ENCODE measurements around the gene TAGAP. TPM values are rescaled to one million over a fixed set of nuclear protein-coding genes. Genes with fewer than 3 reads are reported as not detected.

Gene TAGAP
- total and polyA plus RNA-seq, 9 of the 15 experiments (the other 6 are each of a cell fraction or from before 2014, with no cell fraction given) = 0.07 TPM; not detected in 8

GRCh38 chr6:159031846-159032245 is 12.9 kb downstream of the TAGAP start:
- FAIRE-seq (no peak), DNase-seq (ENCODE audit: extremely low read depth in 1 of 4, low spot score in 3 of 4) (no peak), ATAC-seq (no peak)
- H3K9ac ChIP-seq (ENCODE audit: insufficient read depth in 1 of 2, low read depth in 2 of 2, low read length in 2 of 2) = no peak overlapping the region
- 0% methylated on average over 5 of the region's 5 CpGs for WGBS (ENCODE audit: insufficient coverage, low coverage, missing lambda C conversion rate)
- no peak overlapping the region for H3K4me2 ChIP-seq (ENCODE audit: insufficient read depth, low read length)
- intact Hi-C loops (cut with micrococcal nuclease) = no loop called here
- no peaks in the 10 kb centered on the region for H3K9me1 ChIP-seq (ENCODE audit: control insufficient read depth, insufficient read depth, low read length)
- no peak overlapping the region for H3K27ac ChIP-seq (ENCODE audit: extremely low read depth, low read depth, low read length)
- CTCF ChIA-PET (ENCODE audit: low intra/inter-chr PET ratio) = no interaction called here
- in situ Hi-C loops (cut with MboI) = no loop called here
- H2AFZ ChIP-seq (ENCODE audit: low read depth, low read length) = no peak overlapping the region
- no peaks in the 10 kb centered on the region for H3K36me3 ChIP-seq (ENCODE audit: control insufficient read depth, insufficient read depth, low read length)
- POLR2A ChIA-PET = interaction anchor here (0.8 kb wide), 1 partner anchor 661 kb away, joined by 3 read pairs; no protein-coding TSS in a partner anchor
- H3K9me3 ChIP-seq (replicated peaks; ENCODE audit: control insufficient read depth, insufficient read depth, low read depth, low read length) = no peaks in the 10 kb centered on the region
- peaks cover 0 to 4% of the 10 kb centered on the region in 2 experiments; a peak in 1 of 5 replicates for H3K4me1 ChIP-seq (replicated peaks in 1 of 2; ENCODE audit: control insufficient read depth in 2 of 2, insufficient read depth in 2 of 2, low read length in 2 of 2)
- no peak overlapping the region for H3K4me3 ChIP-seq
- H3K79me2 ChIP-seq (ENCODE audit: control insufficient read depth, insufficient read depth, low read length) = no peaks in the 10 kb centered on the region
- H3K27me3 ChIP-seq (ENCODE audit: control insufficient read depth in 2 of 2, insufficient read depth in 2 of 2, low read length in 2 of 2) = peaks cover 35 to 39% of the 10 kb centered on the region in 2 experiments
- no TSS peak for BruUV-seq (replicated peaks)
- TF ChIP-seq NR4A1 (CRISPR knock-in tag; IDR thresholded peaks at IDR 0.05) (no peak), NR4A1 (tag; IDR thresholded peaks at IDR 0.05) (no peak), HBP1 (CRISPR knock-in tag; IDR thresholded peaks at IDR 0.05) (no peak), TRIM25 (IDR thresholded peaks at IDR 0.05; ENCODE audit: borderline replicate concordance) (no peak), SOX6 (IDR thresholded peaks at IDR 0.05) (no peak), SMARCC2 (IDR thresholded peaks at IDR 0.05; ENCODE audit: low read depth) (no peak), TAF7 (tag; IDR thresholded peaks at IDR 0.05) (no peak), RAD21 (CRISPR knock-in tag; conservative IDR thresholded peaks at IDR 0.05 in 1 of 2, IDR thresholded peaks at IDR 0.05 in 1 of 2) (no peak), RHOXF2B (CRISPR knock-in tag; conservative IDR thresholded peaks at IDR 0.05) (no peak), PHF21A (IDR thresholded peaks at IDR 0.05; ENCODE audit: borderline replicate concordance, low read depth) (no peak)
- TF ChIP-seq, protein P1, sequence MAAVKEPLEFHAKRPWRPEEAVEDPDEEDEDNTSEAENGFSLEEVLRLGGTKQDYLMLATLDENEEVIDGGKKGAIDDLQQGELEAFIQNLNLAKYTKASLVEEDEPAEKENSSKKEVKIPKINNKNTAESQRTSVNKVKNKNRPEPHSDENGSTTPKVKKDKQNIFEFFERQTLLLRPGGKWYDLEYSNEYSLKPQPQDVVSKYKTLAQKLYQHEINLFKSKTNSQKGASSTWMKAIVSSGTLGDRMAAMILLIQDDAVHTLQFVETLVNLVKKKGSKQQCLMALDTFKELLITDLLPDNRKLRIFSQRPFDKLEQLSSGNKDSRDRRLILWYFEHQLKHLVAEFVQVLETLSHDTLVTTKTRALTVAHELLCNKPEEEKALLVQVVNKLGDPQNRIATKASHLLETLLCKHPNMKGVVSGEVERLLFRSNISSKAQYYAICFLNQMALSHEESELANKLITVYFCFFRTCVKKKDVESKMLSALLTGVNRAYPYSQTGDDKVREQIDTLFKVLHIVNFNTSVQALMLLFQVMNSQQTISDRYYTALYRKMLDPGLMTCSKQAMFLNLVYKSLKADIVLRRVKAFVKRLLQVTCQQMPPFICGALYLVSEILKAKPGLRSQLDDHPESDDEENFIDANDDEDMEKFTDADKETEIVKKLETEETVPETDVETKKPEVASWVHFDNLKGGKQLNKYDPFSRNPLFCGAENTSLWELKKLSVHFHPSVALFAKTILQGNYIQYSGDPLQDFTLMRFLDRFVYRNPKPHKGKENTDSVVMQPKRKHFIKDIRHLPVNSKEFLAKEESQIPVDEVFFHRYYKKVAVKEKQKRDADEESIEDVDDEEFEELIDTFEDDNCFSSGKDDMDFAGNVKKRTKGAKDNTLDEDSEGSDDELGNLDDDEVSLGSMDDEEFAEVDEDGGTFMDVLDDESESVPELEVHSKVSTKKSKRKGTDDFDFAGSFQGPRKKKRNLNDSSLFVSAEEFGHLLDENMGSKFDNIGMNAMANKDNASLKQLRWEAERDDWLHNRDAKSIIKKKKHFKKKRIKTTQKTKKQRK (IDR thresholded peaks at IDR 0.05; ENCODE audit: borderline replicate concordance, low read depth, low read length) = no peak
- TF ChIP-seq, protein P2, sequence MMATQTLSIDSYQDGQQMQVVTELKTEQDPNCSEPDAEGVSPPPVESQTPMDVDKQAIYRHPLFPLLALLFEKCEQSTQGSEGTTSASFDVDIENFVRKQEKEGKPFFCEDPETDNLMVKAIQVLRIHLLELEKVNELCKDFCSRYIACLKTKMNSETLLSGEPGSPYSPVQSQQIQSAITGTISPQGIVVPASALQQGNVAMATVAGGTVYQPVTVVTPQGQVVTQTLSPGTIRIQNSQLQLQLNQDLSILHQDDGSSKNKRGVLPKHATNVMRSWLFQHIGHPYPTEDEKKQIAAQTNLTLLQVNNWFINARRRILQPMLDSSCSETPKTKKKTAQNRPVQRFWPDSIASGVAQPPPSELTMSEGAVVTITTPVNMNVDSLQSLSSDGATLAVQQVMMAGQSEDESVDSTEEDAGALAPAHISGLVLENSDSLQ (IDR thresholded peaks at IDR 0.05) = no peak
- H4K20me1 ChIP-seq (replicated peaks; ENCODE audit: control insufficient read depth, insufficient read depth, low read length) = no peaks in the 10 kb centered on the region
